ENCODE results near the gene ITPR1. TPM values are rescaled to one million over a fixed set of nuclear protein-coding genes. Genes with fewer than 3 reads are reported as not detected.

ITPR1 gene
- total and polyA plus RNA-seq, 3 donors from 2014 or later, result 26.5 to 129 (median 59.7) TPM

- H3K27ac ChIP-seq, result peak overlapping the region; percentile 82 to 86
- intact Hi-C loops (cut with DNase I; ENCODE audit: low total_unique reads), result no loop called here
Measured at GRCh38 chr3:4580346-4581123, 87.4 kb downstream of the ITPR1 start.

GRCh38 chr3:4581124-4581424 is 87.9 kb downstream of the ITPR1 start:
- intact Hi-C loops (cut with DNase I; ENCODE audit: low total_unique reads), result no loop called here
- no peak for TF ChIP-seq CTCF (IDR thresholded peaks at IDR 0.05)
- no peak for TF ChIP-seq POLR2A (IDR thresholded peaks at IDR 0.05)
- WGBS, 2 donors, result 39 to 61% methylated on average over 3 of the region's 3 CpGs

More at GRCh38 chr3:4580346-4581123, 87.4 kb downstream of the ITPR1 start:
- Histone ChIP-seq H3K9me3 (no peaks in the 10 kb centered on the region), H3K4me3 (no peak overlapping the region), H3K27me3 (no peaks in the 10 kb centered on the region), H3K4me1 (peaks cover 40% of the 10 kb centered on the region), H3K36me3 (ENCODE audit: low read depth, missing control alignments) (no peaks in the 10 kb centered on the region)
- TF ChIP-seq POLR2A (IDR thresholded peaks at IDR 0.05), result no peak
- TF ChIP-seq CTCF (IDR thresholded peaks at IDR 0.05), result no peak
- peak; percentile 48 for DNase-seq
- 42 to 53% methylated on average over 14 of the region's 14 CpGs for WGBS, 2 donors

GRCh38 chr3:4581498-4581897 is 88.3 kb downstream of the ITPR1 start:
- peak overlapping the region; percentile 82 to 86 for H3K27ac ChIP-seq
- H3K27me3 ChIP-seq, result no peaks in the 10 kb centered on the region
- peaks cover 44% of the 10 kb centered on the region for H3K4me1 ChIP-seq
- no peaks in the 10 kb centered on the region for H3K36me3 ChIP-seq (ENCODE audit: low read depth, missing control alignments)
- WGBS, 2 donors, result 26 to 27% methylated on average over 2 of the region's 2 CpGs
- TF ChIP-seq POLR2A (IDR thresholded peaks at IDR 0.05) (no peak), CTCF (IDR thresholded peaks at IDR 0.05) (no peak)
- DNase-seq, result no peak
- H3K9me3 ChIP-seq, result no peaks in the 10 kb centered on the region
- intact Hi-C loops (cut with DNase I; ENCODE audit: low total_unique reads), result no loop called here
- H3K4me3 ChIP-seq, result no peak overlapping the region

More at GRCh38 chr3:4581124-4581424, 87.9 kb downstream of the ITPR1 start:
- Histone ChIP-seq H3K27ac (peak overlapping the region; percentile 82 to 86), H3K4me1 (peaks cover 40% of the 10 kb centered on the region), H3K9me3 (no peaks in the 10 kb centered on the region), H3K27me3 (no peaks in the 10 kb centered on the region), H3K4me3 (no peak overlapping the region), H3K36me3 (ENCODE audit: low read depth, missing control alignments) (no peaks in the 10 kb centered on the region)
- DNase-seq, result peak; percentile 71

DNA sequence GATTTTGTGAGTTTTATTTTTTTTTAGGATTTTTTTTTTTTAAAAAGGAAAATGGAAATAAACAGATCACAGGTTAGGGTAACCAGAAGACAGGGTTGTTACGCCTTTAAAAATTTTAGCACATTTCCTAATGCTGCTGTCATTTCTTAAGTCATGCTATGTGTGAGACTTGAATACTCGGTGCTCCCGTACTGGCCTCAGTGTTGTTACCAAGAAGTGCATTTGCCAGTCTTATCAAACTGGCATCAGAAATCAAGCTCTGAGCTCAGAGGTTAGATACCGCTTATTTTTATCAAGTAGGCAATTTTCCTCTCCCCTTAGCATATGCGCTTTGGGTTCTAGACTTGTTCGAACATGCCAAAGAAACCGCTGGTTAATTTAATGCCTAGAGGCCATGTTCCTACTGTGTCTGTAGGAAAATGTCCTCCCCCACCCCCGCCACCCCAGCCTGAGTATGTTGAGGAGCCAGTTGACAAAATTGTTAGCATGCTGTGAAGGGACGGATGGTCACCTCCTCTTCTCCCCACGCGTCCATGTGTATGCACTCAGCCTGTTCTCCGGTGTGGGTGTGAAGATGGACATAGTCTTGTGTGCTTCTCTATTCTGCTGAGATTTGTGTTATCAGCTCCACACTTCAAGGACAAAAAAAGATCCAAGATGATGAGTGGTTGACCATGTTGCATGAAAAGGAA is 88.9 kb downstream of the ITPR1 start:
- H3K4me3 ChIP-seq, result no peak overlapping the region
- no peaks in the 10 kb centered on the region for H3K27me3 ChIP-seq
- peak overlapping the region; percentile 75 to 86 for H3K27ac ChIP-seq
- WGBS, 2 donors, result 58 to 59% methylated on average over 12 of the region's 12 CpGs
- intact Hi-C loops (cut with DNase I; ENCODE audit: low total_unique reads), result no loop called here
- DNase-seq, result no peak
- H3K36me3 ChIP-seq (ENCODE audit: low read depth, missing control alignments), result no peaks in the 10 kb centered on the region
- H3K4me1 ChIP-seq, result peaks cover 44% of the 10 kb centered on the region
- TF ChIP-seq POLR2A (IDR thresholded peaks at IDR 0.05), result no peak
- TF ChIP-seq CTCF (IDR thresholded peaks at IDR 0.05), result no peak
- H3K9me3 ChIP-seq, result no peaks in the 10 kb centered on the region
